Measurements from ENCODE around the gene ZNG1A.
A peak's percentile ranks its signal among the peaks of the same experiment; 100 is the strongest.
"Not testable (repeated sequence)": the region's sequence is repeated elsewhere in the genome, so short reads cannot be mapped to it uniquely, and the experiment has no call there.

The ZNG1A gene

DNA sequence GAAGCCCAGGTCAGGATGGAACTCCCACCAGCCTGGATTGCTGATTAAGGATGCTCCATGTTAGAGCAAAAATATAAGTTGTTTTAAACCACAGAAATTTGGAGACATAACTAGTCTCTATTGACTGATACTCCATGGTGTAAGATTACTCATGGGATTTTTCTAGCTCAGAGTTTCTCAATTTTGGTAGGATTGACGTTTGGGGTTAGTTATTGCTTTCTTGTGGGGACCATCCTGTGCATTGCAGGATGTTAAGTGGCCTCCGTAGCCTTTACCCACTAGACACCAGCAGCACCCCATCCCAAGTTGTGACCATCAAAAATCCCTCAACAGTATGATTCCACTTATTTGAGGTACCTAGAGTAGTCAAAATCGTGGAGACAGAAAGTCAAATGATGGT, 80.1 kb downstream of the ZNG1A start:
- DNase-seq (ENCODE audit: low read depth in 2 of 3, low spot score in 2 of 3): not testable (repeated sequence)

GRCh38 chr9:94992-95391, 83.9 kb downstream of the ZNG1A start:
- not testable (repeated sequence) for DNase-seq (ENCODE audit: low read depth in 2 of 3, low spot score in 2 of 3)

DNA sequence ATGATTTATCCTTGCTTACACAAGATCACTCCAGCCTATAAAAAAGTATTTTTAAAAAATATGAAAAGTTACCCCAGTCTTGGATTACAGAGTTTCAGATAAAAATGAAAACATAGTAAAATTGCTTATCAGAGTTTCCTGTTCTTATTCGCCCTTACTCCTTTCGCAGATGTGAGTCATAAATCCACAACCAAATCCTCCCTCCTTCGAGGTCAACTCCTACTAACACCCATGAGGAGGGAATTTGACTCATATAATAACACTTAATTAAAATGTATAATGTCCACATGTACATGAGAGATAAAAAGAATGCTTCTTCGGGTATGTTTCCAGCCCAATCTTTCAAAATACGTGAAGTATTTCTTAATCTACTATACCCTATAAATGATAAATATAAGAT, 84.5 kb downstream of the ZNG1A start:
- DNase-seq (ENCODE audit: low read depth in 2 of 3, low spot score in 2 of 3): not testable (repeated sequence)

GRCh38 chr9:93909-94308, 84.9 kb downstream of the ZNG1A start:
- DNase-seq (ENCODE audit: low read depth in 2 of 3, low spot score in 2 of 3): not testable (repeated sequence)

DNA sequence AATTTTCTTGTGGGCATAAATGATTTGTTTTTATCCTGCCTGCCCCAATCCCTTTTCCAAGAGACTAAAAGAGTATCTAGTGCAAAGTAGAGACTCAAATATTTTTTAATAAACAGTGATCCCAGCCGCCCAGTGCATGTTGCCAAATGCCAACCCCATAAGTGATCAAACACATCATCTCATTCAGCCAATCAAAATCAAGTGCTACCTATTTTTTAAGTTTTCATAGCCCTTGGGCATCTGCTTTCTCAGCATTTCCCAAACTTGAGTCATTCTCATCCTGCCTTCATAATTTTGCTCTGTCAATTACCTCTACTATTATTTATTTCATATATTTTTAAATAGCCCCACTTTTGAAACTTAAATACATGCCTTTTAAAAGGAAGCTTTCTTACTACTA, 88.0 kb downstream of the ZNG1A start:
- DNase-seq (ENCODE audit: low read depth in 2 of 3, low spot score in 2 of 3): not testable (repeated sequence)

DNA sequence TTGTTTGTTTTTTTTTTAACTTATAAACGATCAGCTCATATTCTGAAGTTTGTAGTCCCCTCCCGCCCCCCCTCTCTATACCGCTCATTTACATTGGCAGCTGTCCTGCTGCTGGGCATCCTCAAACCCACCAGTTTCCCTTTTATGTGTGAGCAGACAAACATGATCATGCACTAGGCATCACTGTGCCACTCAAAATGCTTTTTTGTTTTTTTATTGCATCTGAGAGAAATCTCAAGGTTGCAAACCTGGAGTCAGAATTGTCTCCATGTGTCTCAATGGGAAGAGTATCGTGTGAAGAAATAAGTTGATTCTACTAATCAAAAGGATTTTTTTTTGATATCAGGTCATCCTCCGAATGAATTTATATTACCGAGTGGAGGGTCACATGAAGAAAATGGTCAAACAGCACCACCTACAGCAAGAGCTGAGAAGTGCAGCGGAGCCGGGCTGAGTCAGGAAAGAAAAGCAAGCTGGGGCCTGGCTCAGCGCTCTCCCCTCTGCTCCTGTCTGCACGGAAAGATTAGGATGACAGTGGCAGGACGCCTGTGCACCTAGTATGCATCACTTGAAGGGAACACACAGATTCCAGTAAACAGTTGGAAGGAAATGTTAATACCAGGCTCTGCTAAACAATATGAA, 90.3 kb downstream of the ZNG1A start:
- not testable (repeated sequence) for DNase-seq (ENCODE audit: low read depth in 2 of 3, low spot score in 2 of 3)

DNA sequence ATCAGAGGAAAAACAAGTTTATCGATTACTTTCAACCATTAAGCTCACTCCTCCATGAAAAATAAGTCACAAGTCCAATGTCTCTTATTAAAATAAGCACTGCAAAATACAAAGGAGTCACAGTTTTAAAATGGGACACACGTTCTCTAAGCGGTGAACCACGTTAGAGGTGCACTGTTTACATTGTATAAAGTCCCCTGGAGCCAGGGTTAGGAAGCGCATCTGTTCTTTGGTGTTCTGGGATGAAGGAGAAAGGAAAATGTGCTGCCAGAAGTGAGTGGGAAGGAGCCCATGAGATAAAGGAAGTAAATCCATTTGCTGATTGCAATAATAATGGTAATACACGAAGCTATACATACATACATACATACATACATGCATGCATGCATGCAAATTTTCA, 91.0 kb downstream of the ZNG1A start:
- not testable (repeated sequence) for DNase-seq (ENCODE audit: low read depth in 2 of 3, low spot score in 2 of 3)

GRCh38 chr9:87105-87504, 91.8 kb downstream of the ZNG1A start:
- not testable (repeated sequence) for DNase-seq (ENCODE audit: low read depth in 2 of 3, low spot score in 2 of 3)

- not testable (repeated sequence) for DNase-seq (ENCODE audit: low read depth in 2 of 3, low spot score in 2 of 3)
Observed at GRCh38 chr9:86697-87096, 92.2 kb downstream of the ZNG1A start.

GRCh38 chr9:82932-83689, 95.7 kb downstream of the ZNG1A start:
- DNase-seq (ENCODE audit: low read depth in 2 of 3, low spot score in 2 of 3): not testable (repeated sequence)

- not testable (repeated sequence) for DNase-seq (ENCODE audit: low read depth in 2 of 3, low spot score in 2 of 3)
Observed at GRCh38 chr9:78333-78732, 100.5 kb downstream of the ZNG1A start.

DNA sequence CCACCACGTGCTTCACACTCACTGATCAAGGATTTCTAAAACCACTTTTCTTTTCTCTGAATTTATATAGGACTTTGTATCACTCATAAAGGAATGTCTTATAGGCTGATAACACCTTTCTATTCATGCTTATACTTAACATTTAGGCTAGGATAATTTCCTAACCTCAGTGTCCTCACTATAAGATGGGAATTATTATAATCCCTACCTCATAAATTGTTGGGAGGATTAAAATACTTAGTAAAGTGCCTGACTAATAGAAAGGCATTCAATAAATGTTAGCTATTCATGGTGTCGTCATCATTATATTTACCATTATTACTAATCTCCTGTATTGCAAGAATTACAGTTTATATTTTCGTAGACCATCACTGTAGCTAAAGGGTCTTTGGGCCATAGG, 102.5 kb downstream of the ZNG1A start:
- not testable (repeated sequence) for DNase-seq (ENCODE audit: low read depth in 2 of 3, low spot score in 2 of 3)

- not testable (repeated sequence) for DNase-seq (ENCODE audit: low read depth in 2 of 3, low spot score in 2 of 3)
Observed at GRCh38 chr9:73900-74525, 104.8 kb downstream of the ZNG1A start.

GRCh38 chr9:73076-73899, 105.6 kb downstream of the ZNG1A start:
- peak in 1 of 3 experiments; percentile 1 for DNase-seq (ENCODE audit: low read depth in 2 of 3, low spot score in 2 of 3)
